Measurements from ENCODE around the gene ST6GALNAC2. TPM values are rescaled to one million over a fixed set of nuclear protein-coding genes. Genes with fewer than 3 reads are reported as not detected.
"Not testable (repeated sequence)": the region's sequence is repeated elsewhere in the genome, so short reads cannot be mapped to it uniquely, and the experiment has no call there.

Gene ST6GALNAC2
- total and polyA plus RNA-seq, 2 experiments from 2014 or later, result 0.65 to 0.96 TPM

GRCh38 chr17:76524598-76525512 is 60.8 kb downstream of the ST6GALNAC2 start:
- H3K4me3 ChIP-seq, result no peak overlapping the region
- TF ChIP-seq EZH2 (IDR thresholded peaks at IDR 0.05; ENCODE audit: insufficient read depth, poor library complexity, severe bottlenecking), result no peak
- H3K4me2 ChIP-seq (ENCODE audit: unreplicated experiment), result no peak overlapping the region
- H3K27me3 ChIP-seq (replicated peaks; ENCODE audit: insufficient read depth), result no peaks in the 10 kb centered on the region
- H3K79me2 ChIP-seq (ENCODE audit: insufficient read depth), result no peaks in the 10 kb centered on the region
- H3K4me1 ChIP-seq (ENCODE audit: insufficient read depth), result peaks cover 21% of the 10 kb centered on the region
- H4K20me1 ChIP-seq (ENCODE audit: insufficient read depth), result no peaks in the 10 kb centered on the region
- no peaks in the 10 kb centered on the region for H3K9me3 ChIP-seq (ENCODE audit: low read depth)
- H3K27ac ChIP-seq, result peak overlapping the region; percentile 41
- no peaks in the 10 kb centered on the region for H3F3A ChIP-seq (ENCODE audit: insufficient read depth)
- peak overlapping the region; percentile 55 for H3K9ac ChIP-seq
- DNase-seq, result peak; percentile 77
- 0 out of 2 replicates have a peak overlapping the region, but pooled peaks have one; percentile 41 for H2AFZ ChIP-seq
- WGBS, 2 experiments (ENCODE audit: low coverage in 1 of 2, low lambda C conversion rate in 2 of 2, missing lambda C conversion rate in 2 of 2), result 47 to 49% methylated on average over 25 of the region's 25 CpGs
- H3K9me2 ChIP-seq (ENCODE audit: insufficient read depth), result no peaks in the 10 kb centered on the region
- H3K36me3 ChIP-seq (ENCODE audit: low read depth), result no peaks in the 10 kb centered on the region
- in situ Hi-C loops (cut with MboI), result no loop called here

- no peak overlapping the region for H3K4me3 ChIP-seq
- 20 to 21% methylated on average over 30 to 35 of the region's 35 CpGs for WGBS, 2 experiments (ENCODE audit: low coverage in 1 of 2, low lambda C conversion rate in 2 of 2, missing lambda C conversion rate in 2 of 2)
- H4K20me1 ChIP-seq (ENCODE audit: insufficient read depth), result no peaks in the 10 kb centered on the region
- peaks cover 10% of the 10 kb centered on the region for H3K4me1 ChIP-seq (ENCODE audit: insufficient read depth)
- in situ Hi-C loops (cut with MboI), result no loop called here
- H3K4me2 ChIP-seq (ENCODE audit: unreplicated experiment), result peak overlapping the region; percentile 26
- no peak overlapping the region for H3K27ac ChIP-seq
- no peaks in the 10 kb centered on the region for H3K9me2 ChIP-seq (ENCODE audit: insufficient read depth)
- no peaks in the 10 kb centered on the region for H3K79me2 ChIP-seq (ENCODE audit: insufficient read depth)
- TF ChIP-seq EZH2 (IDR thresholded peaks at IDR 0.05; ENCODE audit: insufficient read depth, poor library complexity, severe bottlenecking), result no peak
- no peak for TF ChIP-seq EZH2phosphoT487 (IDR thresholded peaks at IDR 0.05; ENCODE audit: insufficient read depth, low read depth)
- peak; percentile 77 for DNase-seq
- no peaks in the 10 kb centered on the region for H3K36me3 ChIP-seq (ENCODE audit: low read depth)
- no peaks in the 10 kb centered on the region for H3K9me3 ChIP-seq (ENCODE audit: low read depth)
- H2AFZ ChIP-seq, result no peak overlapping the region
- no peaks in the 10 kb centered on the region for H3K27me3 ChIP-seq (replicated peaks; ENCODE audit: insufficient read depth)
- H3K9ac ChIP-seq, result no peak overlapping the region
- no peaks in the 10 kb centered on the region for H3F3A ChIP-seq (ENCODE audit: insufficient read depth)
Measured at GRCh38 chr17:76523084-76524037, 62.3 kb downstream of the ST6GALNAC2 start.

GRCh38 chr17:76521683-76522082 is 64.0 kb downstream of the ST6GALNAC2 start:
- H3K27ac ChIP-seq; H3F3A ChIP-seq (ENCODE audit: insufficient read depth); in situ Hi-C loops (cut with MboI): not testable (repeated sequence)

GRCh38 chr17:76521262-76521661 is 64.4 kb downstream of the ST6GALNAC2 start:
- no peak overlapping the region for H3K27ac ChIP-seq
- no peaks in the 10 kb centered on the region for H3K79me2 ChIP-seq (ENCODE audit: insufficient read depth)
- H3K9me3 ChIP-seq (ENCODE audit: low read depth), result no peaks in the 10 kb centered on the region
- DNase-seq, result no peak
- H3F3A ChIP-seq (ENCODE audit: insufficient read depth), result peaks cover 4% of the 10 kb centered on the region; the same call in 1 of the 2 replicates
- H2AFZ ChIP-seq, result no peak overlapping the region
- in situ Hi-C loops (cut with MboI), result no loop called here
- no peak overlapping the region for H3K9ac ChIP-seq
- no peak overlapping the region for H3K4me2 ChIP-seq (ENCODE audit: unreplicated experiment)
- H3K27me3 ChIP-seq (replicated peaks; ENCODE audit: insufficient read depth), result no peaks in the 10 kb centered on the region
- WGBS, 2 experiments (ENCODE audit: low coverage in 1 of 2, low lambda C conversion rate in 2 of 2, missing lambda C conversion rate in 2 of 2), result 94 to 95% methylated on average over 7 of the region's 7 CpGs
- peaks cover 11% of the 10 kb centered on the region for H3K4me1 ChIP-seq (ENCODE audit: insufficient read depth)
- H3K36me3 ChIP-seq (ENCODE audit: low read depth), result no peaks in the 10 kb centered on the region
- no peaks in the 10 kb centered on the region for H3K9me2 ChIP-seq (ENCODE audit: insufficient read depth)
- TF ChIP-seq EZH2phosphoT487 (IDR thresholded peaks at IDR 0.05; ENCODE audit: insufficient read depth, low read depth) (no peak), EZH2 (IDR thresholded peaks at IDR 0.05; ENCODE audit: insufficient read depth, poor library complexity, severe bottlenecking) (no peak)
- H3K4me3 ChIP-seq, result no peak overlapping the region
- H4K20me1 ChIP-seq (ENCODE audit: insufficient read depth), result no peaks in the 10 kb centered on the region

More at GRCh38 chr17:76521683-76522082, 64.0 kb downstream of the ST6GALNAC2 start:
- not testable (repeated sequence) for H4K20me1 ChIP-seq (ENCODE audit: insufficient read depth); H3K4me1 ChIP-seq (ENCODE audit: insufficient read depth); H3K9me3 ChIP-seq (ENCODE audit: low read depth); H3K36me3 ChIP-seq (ENCODE audit: low read depth); H3K4me3 ChIP-seq; H3K79me2 ChIP-seq (ENCODE audit: insufficient read depth); H3K9ac ChIP-seq; H2AFZ ChIP-seq; DNase-seq; H3K4me2 ChIP-seq (ENCODE audit: unreplicated experiment); H3K9me2 ChIP-seq (ENCODE audit: insufficient read depth); H3K27me3 ChIP-seq (replicated peaks; ENCODE audit: insufficient read depth)
- 87 to 92% methylated on average over 10 of the region's 10 CpGs for WGBS, 2 experiments (ENCODE audit: low coverage in 1 of 2, low lambda C conversion rate in 2 of 2, missing lambda C conversion rate in 2 of 2)
